Kidney (tissue), 14 donors: ENCODE data around the gene CHSY1. TPM values are rescaled to one million over a fixed set of nuclear protein-coding genes. Genes with fewer than 3 reads are reported as not detected.

Experiments
- DNase-seq, 5 donors: peaks; one replicate each; pipeline ENCODE4 v3.0.0-alpha.2; 2013 to 2020
- FAIRE-seq: peaks from 2 replicates; lab custom pipeline; 2012; peaks lifted over from hg19 to GRCh38; lab: Jason Lieb, UNC
- H3K27ac ChIP-seq, 2 donors: one replicate each; pipeline ENCODE4 v1.7.0; 2013; ENCODE audit warnings: low read depth in 2 of 2, low read length in 2 of 2, inconsistent platforms in 1 of 2
- H3K27me3 ChIP-seq: one replicate; pipeline ENCODE4 v1.7.1; 2013; ENCODE audit warnings: low read length, inconsistent platforms; ENCODE audit not compliant: control insufficient read depth, insufficient read depth
- H3K36me3 ChIP-seq, 3 donors: one replicate each; pipeline versions ENCODE4 v1.7.0 to v1.7.1; 2013; ENCODE audit warnings: low read length in 3 of 3, control low read depth in 1 of 3, inconsistent platforms in 1 of 3; ENCODE audit not compliant: insufficient read depth in 3 of 3, control insufficient read depth in 2 of 3
- H3K4me1 ChIP-seq, 3 donors: one replicate each; pipeline versions ENCODE4 v1.7.0 to v1.7.1; 2013; ENCODE audit warnings: low read length in 3 of 3, inconsistent platforms in 1 of 3, low read depth in 1 of 3; ENCODE audit not compliant: control insufficient read depth in 2 of 3, insufficient read depth in 2 of 3
- H3K4me3 ChIP-seq, 3 donors: one replicate each; pipeline versions ENCODE4 v1.7.0 to v1.8.1; 2013; ENCODE audit warnings: low read length in 3 of 3, control low read depth in 1 of 3, inconsistent platforms in 1 of 3
- H3K9ac ChIP-seq, 3 donors: one replicate each; pipeline versions ENCODE4 v1.7.0 to v1.7.1; 2013; ENCODE audit warnings: low read length in 3 of 3, control low read depth in 1 of 3, inconsistent platforms in 1 of 3
- H3K9me3 ChIP-seq, 3 donors: one replicate each; pipeline versions ENCODE4 v1.7.0 to v1.7.1; 2013; ENCODE audit warnings: low read length in 3 of 3, control low read depth in 1 of 3, inconsistent platforms in 1 of 3; ENCODE audit not compliant: control insufficient read depth in 2 of 3, insufficient read depth in 1 of 3
- CTCF ChIP-seq: IDR thresholded peaks from 3 replicates; pipeline ENCODE4 v1.5.1; 2012; ENCODE audit warnings: mild to moderate bottlenecking, moderate library complexity, borderline replicate concordance; ENCODE audit not compliant: insufficient read depth; ENCODE audit errors: extremely low read depth
- intact Hi-C: fragments of 100-400 bp; cut with DNase I; formaldehyde crosslinking; loops from one replicate; pipeline ENCODE4 v1.11.1; 2022
- polyA plus RNA-seq: library from polyadenylated mRNA; stranded (reverse); fragments of 350-450 nt; fragmentation: Illumina TruSeq; extraction: RNeasy Lipid Tissue Mini Kit (QIAGEN cat#74804); gene quantifications from one replicate; pipeline ENCODE4 v1.2.3, GENCODE V29; 2014; ENCODE audit warnings: low read depth, low replicate concordance; ENCODE audit not compliant: insufficient read depth
- total RNA-seq: library from RNA; stranded (reverse); fragmentation: NEBNext Ultra II Directional; extraction: Animal tissue kit (Norgen Biotek cat#: 25700); gene quantifications from one replicate; pipeline ENCODE4 v1.2.1, GENCODE V29; 2021
- donor health status: control.
- donor health status: control.
- donor health status: control.
- donor health status: control.
- donor health status: control.
- donor health status: DM: yes; HTN: yes; CAD: no.
- donor health status: Normal renal cell carcinoma (clear cell type).

Gene CHSY1
- total and polyA plus RNA-seq, 2 donors from 2014 or later: 7.2 to 41.6 TPM

GRCh38 chr15:101201411-101202174 is 50.3 kb downstream of the CHSY1 start:
- H3K4me1 ChIP-seq: peaks cover 0 to 15% (median 5%) of the 10 kb centered on the region in 3 donors
- FAIRE-seq (peak; percentile 49), DNase-seq (peak; percentile 84 to 96 (median 86))
- H3K36me3 ChIP-seq: no peaks in the 10 kb centered on the region
- no peaks in the 10 kb centered on the region for H3K27me3 ChIP-seq
- no peak for TF ChIP-seq CTCF
- H3K9me3 ChIP-seq: no peaks in the 10 kb centered on the region
- H3K4me3 ChIP-seq: no peak overlapping the region
- peak overlapping the region; percentile 66 to 67 for H3K27ac ChIP-seq
- H3K9ac ChIP-seq: no peak overlapping the region
- intact Hi-C loops: no loop called here

GRCh38 chr15:101200181-101200580 is 51.7 kb downstream of the CHSY1 start:
- H3K9ac ChIP-seq: no peak overlapping the region
- FAIRE-seq (no peak), DNase-seq (no peak)
- H3K36me3 ChIP-seq: no peaks in the 10 kb centered on the region
- intact Hi-C loops: no loop called here
- no peak overlapping the region for H3K4me3 ChIP-seq
- H3K27ac ChIP-seq: peak overlapping the region in 1 of 2 donors; percentile 9
- no peaks in the 10 kb centered on the region for H3K9me3 ChIP-seq
- H3K27me3 ChIP-seq: no peaks in the 10 kb centered on the region
- no peak for TF ChIP-seq CTCF
- H3K4me1 ChIP-seq: peaks cover 0 to 15% (median 5%) of the 10 kb centered on the region in 3 donors

- Histone ChIP-seq H3K27ac (no peak overlapping the region), H3K36me3 (no peaks in the 10 kb centered on the region), H3K4me3 (no peak overlapping the region), H3K27me3 (no peaks in the 10 kb centered on the region), H3K4me1 (peaks cover 0 to 24% (median 13%) of the 10 kb centered on the region in 3 donors), H3K9me3 (no peaks in the 10 kb centered on the region), H3K9ac (no peak overlapping the region)
- intact Hi-C loops: no loop called here
- TF ChIP-seq CTCF: no peak
- FAIRE-seq (no peak), DNase-seq (peak in 1 of 5 donors; percentile 25)
These were observed 53.0 kb downstream of the CHSY1 start for GRCh38 chr15:101198800-101199199.
